GM21825 (cell line): ENCODE data around the gene HLA-DPB1.
"Not testable (repeated sequence)": the region's sequence is repeated elsewhere in the genome, so short reads cannot be mapped to it uniquely, and the experiment has no call there.

Source experiments
- ATAC-seq: cut with Tn5 transposase; IDR thresholded peaks from one replicate; pipeline ENCODE4 v1.9.1; 2021; ENCODE audit warnings: mild to moderate bottlenecking, moderate library complexity; ENCODE audit not compliant: unreplicated experiment

HLA-DPB1 gene

GRCh38 chr6:33101121-33101737 lies 25.4 kb downstream of the HLA-DPB1 start:
- ATAC-seq, result not testable (repeated sequence)

- ATAC-seq, result no peak
These were observed 28.0 kb downstream of the HLA-DPB1 start for GRCh38 chr6:33103776-33104175.

GRCh38 chr6:33104887-33105286 lies 29.1 kb downstream of the HLA-DPB1 start:
- ATAC-seq, result no peak

GRCh38 chr6:33105386-33105785 lies 29.6 kb downstream of the HLA-DPB1 start:
- ATAC-seq, result no peak

GRCh38 chr6:33105916-33106871 lies 30.4 kb downstream of the HLA-DPB1 start:
- ATAC-seq, result no peak

GRCh38 chr6:33107641-33108040 lies 31.9 kb downstream of the HLA-DPB1 start:
- no peak for ATAC-seq

- ATAC-seq, result no peak
These were observed 32.5 kb downstream of the HLA-DPB1 start for GRCh38 chr6:33108307-33108706.

GRCh38 chr6:33112148-33112547 lies 36.4 kb downstream of the HLA-DPB1 start:
- ATAC-seq, result peak; percentile 81

- ATAC-seq, result no peak
These were observed 38.0 kb downstream of the HLA-DPB1 start for GRCh38 chr6:33113755-33114154.

- no peak for ATAC-seq
These were observed 38.6 kb downstream of the HLA-DPB1 start for GRCh38 chr6:33114406-33114805.

GRCh38 chr6:33116417-33116816 lies 40.6 kb downstream of the HLA-DPB1 start:
- no peak for ATAC-seq

- ATAC-seq, result no peak
These were observed 41.3 kb downstream of the HLA-DPB1 start for GRCh38 chr6:33116841-33117711.

- ATAC-seq, result no peak
These were observed 42.1 kb downstream of the HLA-DPB1 start for GRCh38 chr6:33117811-33118277.

GRCh38 chr6:33118525-33119123 lies 42.8 kb downstream of the HLA-DPB1 start:
- ATAC-seq, result no peak

- no peak for ATAC-seq
These were observed 44.2 kb downstream of the HLA-DPB1 start for GRCh38 chr6:33120001-33120400.

- ATAC-seq, result no peak
These were observed 47.4 kb downstream of the HLA-DPB1 start for GRCh38 chr6:33123181-33123580.

- ATAC-seq, result no peak
These were observed 48.1 kb downstream of the HLA-DPB1 start for GRCh38 chr6:33123732-33124524.

GRCh38 chr6:33124525-33124901 lies 48.7 kb downstream of the HLA-DPB1 start:
- ATAC-seq, result no peak

- ATAC-seq, result no peak
These were observed 49.2 kb downstream of the HLA-DPB1 start for GRCh38 chr6:33124947-33125346.
